Mesendoderm (in vitro differentiated cells): ENCODE measurements around the gene C1QB.

Experiments
- DNase-seq: peaks from one replicate; pipeline ENCODE4 v3.0.0; 2013
- H2AK5ac ChIP-seq: 2 replicates; pipeline ENCODE4 v1.6.1; 2013; ENCODE audit warnings: low read length, inconsistent platforms
- H2BK120ac ChIP-seq: 2 replicates; pipeline ENCODE4 v1.6.1; 2013; ENCODE audit warnings: low read depth, mild to moderate bottlenecking, low read length, moderate library complexity, mixed read lengths
- H2BK15ac ChIP-seq: replicated peaks from 2 replicates; pipeline ENCODE4 v1.6.1; 2013; ENCODE audit warnings: low read depth, mild to moderate bottlenecking, moderate library complexity
- H2BK5ac ChIP-seq: 2 replicates; pipeline ENCODE4 v1.6.1; 2013; ENCODE audit warnings: low read length, inconsistent platforms
- H3K18ac ChIP-seq: 2 replicates; pipeline ENCODE4 v1.6.1; 2013; ENCODE audit warnings: mild to moderate bottlenecking, low read length, mixed read lengths
- H3K23ac ChIP-seq: one replicate; pipeline ENCODE4 v1.6.1; 2013; ENCODE audit warnings: low read length
- H3K27ac ChIP-seq: 2 replicates; pipeline ENCODE4 v1.5.1; 2013; ENCODE audit warnings: low read depth, mild to moderate bottlenecking, inconsistent platforms, low read length, moderate library complexity
- H3K27me3 ChIP-seq: 2 replicates; pipeline ENCODE4 v1.6.1; 2013; ENCODE audit warnings: low read length, control low read depth, mild to moderate bottlenecking, inconsistent platforms; ENCODE audit not compliant: insufficient read depth, poor library complexity
- H3K36me3 ChIP-seq: 2 replicates; pipeline ENCODE4 v1.6.1; 2013; ENCODE audit warnings: low read length, inconsistent platforms; ENCODE audit not compliant: control insufficient read depth, insufficient read depth
- H3K4ac ChIP-seq: one replicate; pipeline ENCODE4 v1.6.1; 2013; ENCODE audit warnings: low read depth, mild to moderate bottlenecking, low read length, moderate library complexity
- H3K4me1 ChIP-seq: 2 replicates; pipeline ENCODE4 v1.6.1; 2013; ENCODE audit warnings: low read depth, low read length, inconsistent platforms; ENCODE audit not compliant: control insufficient read depth
- H3K4me2 ChIP-seq: 2 replicates; pipeline ENCODE4 v1.6.1; 2013; ENCODE audit warnings: low read length
- H3K4me3 ChIP-seq: 2 replicates; pipeline ENCODE4 v1.5.1; 2013; ENCODE audit warnings: mild to moderate bottlenecking, low read length
- H3K56ac ChIP-seq: one replicate; pipeline ENCODE4 v1.6.1; 2013; ENCODE audit warnings: low read length
- H3K79me1 ChIP-seq: 2 replicates; pipeline ENCODE4 v1.6.1; 2013; ENCODE audit warnings: low read length, inconsistent platforms
- H3K79me2 ChIP-seq: 2 replicates; pipeline ENCODE4 v1.6.1; 2013; ENCODE audit warnings: mild to moderate bottlenecking, low read length; ENCODE audit not compliant: control insufficient read depth, insufficient read depth
- H3K9ac ChIP-seq: 2 replicates; pipeline ENCODE4 v1.6.1; 2013; ENCODE audit warnings: low read length, inconsistent platforms
- H4K5ac ChIP-seq: one replicate; pipeline ENCODE4 v1.6.1; 2013; ENCODE audit warnings: low read length
- H4K8ac ChIP-seq: one replicate; pipeline ENCODE4 v1.6.1; 2013; ENCODE audit warnings: low read depth, mild to moderate bottlenecking, control low read depth, low read length, moderate library complexity
- WGBS: extraction: QIAGEN DNeasy Blood & Tissue Kit; methylation state at CpG from one replicate; pipeline ENCODE4 v1.1.7; 2013; ENCODE audit warnings: low lambda C conversion rate, missing lambda C conversion rate; ENCODE audit not compliant: insufficient coverage; ENCODE audit errors: extremely low coverage; 5-methylcytosine and 5-hydroxymethylcytosine counted together

C1QB gene

DNA sequence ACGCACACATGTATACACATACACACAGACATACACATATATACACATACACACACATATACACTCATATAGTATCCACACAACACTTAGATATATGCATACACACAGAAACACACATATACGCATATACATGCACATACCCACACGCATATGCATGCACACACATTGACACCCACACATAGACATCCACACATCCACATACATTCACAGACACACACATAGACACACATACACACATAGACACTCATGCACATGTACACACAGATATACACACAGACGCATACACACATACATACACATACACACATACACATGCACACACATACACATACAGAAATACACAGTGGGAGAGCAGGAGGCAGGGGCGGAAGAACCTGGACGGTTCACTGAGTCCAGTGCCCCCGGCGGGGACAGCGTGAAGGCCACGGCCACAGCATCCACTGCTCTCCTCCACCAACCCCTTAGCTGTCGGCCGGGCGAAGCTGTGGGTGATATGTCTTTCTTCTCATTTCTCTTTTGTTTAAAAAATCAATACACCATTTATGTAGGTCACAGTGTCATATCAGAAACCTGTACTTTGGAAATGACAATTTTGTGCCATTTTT is 2.8 kb upstream of the C1QB start:
- Histone ChIP-seq H2BK120ac (no peak overlapping the region), H3K27me3 (no peaks in the 10 kb centered on the region), H3K18ac (no peak overlapping the region), H3K56ac (no peak overlapping the region), H2BK5ac (no peak overlapping the region), H2AK5ac (no peak overlapping the region), H3K9ac (no peak overlapping the region), H3K79me1 (no peaks in the 10 kb centered on the region), H3K4me3 (no peak overlapping the region), H4K8ac (no peak overlapping the region), H3K23ac (no peak overlapping the region), H3K4ac (no peak overlapping the region), H4K5ac (no peak overlapping the region), H2BK15ac (no peak overlapping the region), H3K27ac (no peak overlapping the region), H3K4me2 (no peak overlapping the region), H3K79me2 (no peaks in the 10 kb centered on the region), H3K4me1 (no peaks in the 10 kb centered on the region), H3K36me3 (no peaks in the 10 kb centered on the region)
- no peak for DNase-seq
- no CpG with 5 or more reads among the region's 13 CpGs for WGBS

DNA sequence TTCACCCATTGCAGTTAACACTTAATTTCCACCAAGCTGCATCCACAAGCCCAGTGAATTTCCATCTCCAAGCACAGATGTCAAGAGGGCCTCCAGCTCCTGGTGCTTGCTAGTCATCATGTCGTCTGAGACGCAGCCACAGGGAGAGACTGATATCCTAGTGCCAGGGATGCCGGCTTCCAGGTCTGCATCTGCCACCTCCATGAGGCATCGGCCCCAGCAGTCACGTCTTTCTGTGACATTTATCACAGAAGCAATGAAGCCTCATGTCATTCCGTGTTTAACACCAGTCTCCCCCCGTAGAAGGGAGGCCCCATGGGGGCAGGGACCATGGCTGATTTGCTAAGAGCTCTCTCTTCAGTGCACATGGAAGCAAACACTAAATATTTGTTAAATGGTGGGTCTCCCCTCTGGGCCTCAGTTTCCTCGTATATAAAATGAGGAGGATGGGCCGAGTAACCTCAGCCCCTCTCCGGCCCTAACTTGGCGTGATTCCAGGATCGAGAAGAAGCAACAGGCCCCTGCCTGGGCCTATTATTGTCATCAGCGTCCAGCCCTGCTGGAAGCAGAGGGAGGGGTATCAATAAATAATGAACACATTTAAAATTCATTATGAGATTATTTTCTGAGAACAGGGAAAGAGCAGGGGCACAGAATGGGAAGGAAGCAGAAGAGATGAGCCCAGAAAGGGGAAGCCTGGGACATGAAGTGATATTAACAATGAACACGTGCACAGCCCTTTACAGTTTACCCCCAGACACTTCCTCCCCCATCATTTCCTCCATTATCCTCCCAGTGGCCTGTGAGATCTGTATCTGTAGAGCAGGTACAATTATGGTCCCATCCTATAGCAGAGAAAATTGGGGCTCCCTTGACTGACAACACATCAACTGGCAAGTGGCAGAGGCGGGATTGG is 837 bp upstream of the C1QB start:
- H3K18ac ChIP-seq, result no peak overlapping the region
- H4K8ac ChIP-seq, result no peak overlapping the region
- no peak overlapping the region for H2AK5ac ChIP-seq
- no peaks in the 10 kb centered on the region for H3K27me3 ChIP-seq
- H3K36me3 ChIP-seq, result no peaks in the 10 kb centered on the region
- H3K9ac ChIP-seq, result no peak overlapping the region
- H3K4me2 ChIP-seq, result no peak overlapping the region
- H3K79me2 ChIP-seq, result no peaks in the 10 kb centered on the region
- H4K5ac ChIP-seq, result no peak overlapping the region
- no peak overlapping the region for H2BK120ac ChIP-seq
- no peaks in the 10 kb centered on the region for H3K79me1 ChIP-seq
- H3K4me3 ChIP-seq, result no peak overlapping the region
- no peak for DNase-seq
- no peak overlapping the region for H3K56ac ChIP-seq
- no peak overlapping the region for H2BK15ac ChIP-seq
- no peak overlapping the region for H3K4ac ChIP-seq
- no peak overlapping the region for H3K23ac ChIP-seq
- no peak overlapping the region for H3K27ac ChIP-seq
- no peaks in the 10 kb centered on the region for H3K4me1 ChIP-seq
- WGBS, result no CpG with 5 or more reads among the region's 15 CpGs
- H2BK5ac ChIP-seq, result no peak overlapping the region

DNA sequence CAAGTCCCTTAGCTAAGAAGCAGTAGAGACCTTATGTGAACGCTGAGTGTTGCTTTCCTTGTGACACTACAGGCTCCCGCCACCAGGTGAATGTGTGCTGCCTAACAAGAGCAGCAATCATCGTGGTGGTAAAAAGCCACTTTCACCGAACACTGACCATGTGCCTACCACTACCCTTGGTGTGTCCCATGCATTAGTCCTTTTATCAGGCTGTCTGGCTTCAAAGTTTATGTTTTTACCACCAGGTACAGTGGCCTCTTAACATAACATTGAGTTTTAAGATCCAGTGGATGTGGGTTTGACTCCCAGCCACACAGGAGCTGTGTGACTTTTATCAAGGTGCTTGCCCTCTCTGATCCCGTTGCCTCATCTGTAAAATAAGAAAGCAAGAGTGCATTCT is 1.7 kb downstream of the C1QB start:
- Histone ChIP-seq H2BK5ac (no peak overlapping the region), H3K79me1 (no peaks in the 10 kb centered on the region), H3K23ac (no peak overlapping the region), H3K9ac (no peak overlapping the region), H3K4me2 (no peak overlapping the region), H3K4me1 (no peaks in the 10 kb centered on the region), H2AK5ac (no peak overlapping the region), H3K27me3 (no peaks in the 10 kb centered on the region), H3K27ac (no peak overlapping the region), H3K36me3 (no peaks in the 10 kb centered on the region), H2BK15ac (no peak overlapping the region), H4K8ac (no peak overlapping the region), H3K56ac (no peak overlapping the region), H4K5ac (no peak overlapping the region), H2BK120ac (no peak overlapping the region), H3K79me2 (no peaks in the 10 kb centered on the region), H3K18ac (no peak overlapping the region), H3K4me3 (no peak overlapping the region), H3K4ac (no peak overlapping the region)
- peak; percentile 62 for DNase-seq
- WGBS, result no CpG with 5 or more reads among the region's 5 CpGs

DNA sequence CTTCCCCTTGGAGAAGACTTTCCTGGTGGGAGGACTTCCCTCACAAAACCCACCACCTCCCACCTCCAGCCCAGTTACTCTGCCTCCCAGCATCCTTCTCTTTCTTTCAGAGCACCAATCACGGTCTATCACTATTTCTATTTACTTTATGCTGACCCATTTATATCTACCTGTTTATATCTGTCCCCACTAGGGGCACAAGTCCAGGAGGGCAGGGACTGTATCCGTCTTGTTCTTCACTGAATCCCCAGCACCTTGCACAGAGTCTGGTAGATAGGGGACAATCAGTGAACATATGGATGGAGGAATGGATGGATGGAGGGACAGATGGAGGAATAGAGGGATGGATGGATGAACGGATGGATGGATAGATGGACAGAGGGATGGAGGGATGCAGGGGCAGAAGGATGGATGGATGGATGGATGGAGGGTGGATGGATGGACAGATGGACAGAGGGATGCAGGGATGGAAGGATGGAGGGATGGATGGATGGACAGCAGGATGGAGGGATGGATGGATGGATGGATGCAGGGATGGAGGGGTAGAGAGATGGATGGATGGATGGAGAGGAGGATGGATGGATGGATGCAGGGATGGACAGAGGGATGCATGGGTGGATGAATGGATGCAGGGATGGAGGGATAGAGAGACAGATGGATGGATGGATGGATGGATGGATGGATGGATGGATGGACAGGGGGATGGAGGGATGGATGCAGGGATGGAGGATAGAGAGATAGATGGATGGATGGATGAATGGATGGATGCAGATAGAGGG is 5.5 kb downstream of the C1QB start:
- H3K4me2 ChIP-seq, result no peak overlapping the region
- no peak for DNase-seq
- H3K27ac ChIP-seq, result no peak overlapping the region
- H3K4me3 ChIP-seq, result no peak overlapping the region
- no CpG with 5 or more reads among the region's 3 CpGs for WGBS
- H3K18ac ChIP-seq, result no peak overlapping the region
- H3K4ac ChIP-seq, result no peak overlapping the region
- H3K79me1 ChIP-seq, result no peaks in the 10 kb centered on the region
- H3K27me3 ChIP-seq, result no peaks in the 10 kb centered on the region
- H3K4me1 ChIP-seq, result no peaks in the 10 kb centered on the region
- no peak overlapping the region for H4K5ac ChIP-seq
- no peak overlapping the region for H2BK5ac ChIP-seq
- no peak overlapping the region for H3K9ac ChIP-seq
- no peak overlapping the region for H2BK120ac ChIP-seq
- no peak overlapping the region for H2AK5ac ChIP-seq
- no peak overlapping the region for H3K56ac ChIP-seq
- H3K79me2 ChIP-seq, result no peaks in the 10 kb centered on the region
- H3K36me3 ChIP-seq, result no peaks in the 10 kb centered on the region
- H2BK15ac ChIP-seq, result no peak overlapping the region
- H4K8ac ChIP-seq, result no peak overlapping the region
- H3K23ac ChIP-seq, result no peak overlapping the region

DNA sequence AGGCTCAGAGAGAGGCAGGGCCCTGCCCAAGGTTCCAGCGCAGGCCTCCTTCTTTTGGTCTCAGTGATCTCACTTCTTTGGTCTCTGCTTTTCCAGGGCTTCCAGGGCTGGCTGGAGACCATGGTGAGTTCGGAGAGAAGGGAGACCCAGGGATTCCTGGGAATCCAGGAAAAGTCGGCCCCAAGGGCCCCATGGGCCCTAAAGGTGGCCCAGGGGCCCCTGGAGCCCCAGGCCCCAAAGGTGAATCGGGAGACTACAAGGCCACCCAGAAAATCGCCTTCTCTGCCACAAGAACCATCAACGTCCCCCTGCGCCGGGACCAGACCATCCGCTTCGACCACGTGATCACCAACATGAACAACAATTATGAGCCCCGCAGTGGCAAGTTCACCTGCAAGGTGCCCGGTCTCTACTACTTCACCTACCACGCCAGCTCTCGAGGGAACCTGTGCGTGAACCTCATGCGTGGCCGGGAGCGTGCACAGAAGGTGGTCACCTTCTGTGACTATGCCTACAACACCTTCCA is 7.7 kb downstream of the C1QB start:
- Histone ChIP-seq H3K79me2 (no peaks in the 10 kb centered on the region), H3K79me1 (no peaks in the 10 kb centered on the region), H3K4ac (no peak overlapping the region), H3K4me2 (no peak overlapping the region), H3K18ac (no peak overlapping the region), H3K4me1 (no peaks in the 10 kb centered on the region), H3K4me3 (no peak overlapping the region), H3K36me3 (no peaks in the 10 kb centered on the region), H3K27me3 (no peaks in the 10 kb centered on the region), H3K56ac (no peak overlapping the region), H2BK120ac (no peak overlapping the region), H3K23ac (no peak overlapping the region), H4K5ac (no peak overlapping the region), H3K27ac (no peak overlapping the region), H3K9ac (no peak overlapping the region), H2AK5ac (no peak overlapping the region), H2BK15ac (no peak overlapping the region), H2BK5ac (no peak overlapping the region), H4K8ac (no peak overlapping the region)
- DNase-seq, result no peak
- WGBS, result no CpG with 5 or more reads among the region's 19 CpGs
